IMR-90 (cell line): Measurements from ENCODE around the gene SPHK2. TPM values are rescaled to one million over a fixed set of nuclear protein-coding genes. Genes with fewer than 3 reads are reported as not detected.
A peak's percentile ranks its signal among the peaks of the same experiment; 100 is the strongest.

ENCODE experiments used
- ATAC-seq: fragments of 200-7000 bp; cut with Tn5 transposase; 2 replicates; pipeline ENCODE4 v1.9.1; 2020; ENCODE audit warnings: low read depth, mild to moderate bottlenecking, moderate library complexity
- BruUV-seq: library from RNA; stranded (reverse); fragments of 400-500 nt; replicated peaks from 2 replicates; lab custom pipeline; 2021; lab: Mats Ljungman, UMichigan
- CTCF ChIA-PET: fragments of 300-600 bp; formaldehyde crosslinking; extraction: SDS; loops from one replicate; lab custom pipeline; 2021; ENCODE audit warnings: antibody characterized with exemption; lab: Yijun Ruan, JAX
- POLR2A ChIA-PET: fragments of 300-600 bp; sonication (Branson Sonifier 250); formaldehyde crosslinking; loops from one replicate; lab custom pipeline; 2022; ENCODE audit warnings: antibody characterized with exemption; ENCODE audit not compliant: unreplicated experiment; lab: Charles Lee
- DNase-seq: peaks from one replicate; pipeline ENCODE4 v3.0.0; 2013
- H2AFZ ChIP-seq: replicated peaks from 2 replicates; pipeline ENCODE3; 2013; ENCODE audit warnings: low read length, mild to moderate bottlenecking; ENCODE audit not compliant: poor library complexity
- H2AK5ac ChIP-seq: 2 replicates; pipeline ENCODE4 v1.6.1; 2013; ENCODE audit warnings: low read depth, low read length, inconsistent platforms
- H2AK9ac ChIP-seq: replicated peaks from 2 replicates; pipeline ENCODE3; 2013; ENCODE audit warnings: mild to moderate bottlenecking, low read depth, low read length, moderate library complexity; ENCODE audit not compliant: poor library complexity
- H2BK120ac ChIP-seq: 2 replicates; pipeline ENCODE4 v1.6.1; 2013; ENCODE audit warnings: low read depth, low read length, inconsistent platforms
- H2BK15ac ChIP-seq: 3 replicates; pipeline ENCODE4 v1.6.1; 2013; ENCODE audit warnings: low read depth, low read length, inconsistent platforms
- H2BK20ac ChIP-seq: 2 replicates; pipeline ENCODE4 v1.6.1; 2013; ENCODE audit warnings: low read depth, mild to moderate bottlenecking, inconsistent platforms, low read length, moderate library complexity
- H2BK5ac ChIP-seq: 2 replicates; pipeline ENCODE4 v1.6.1; 2013; ENCODE audit warnings: mild to moderate bottlenecking, low read depth, low read length, inconsistent platforms; ENCODE audit not compliant: poor library complexity, severe bottlenecking
- H3K14ac ChIP-seq: replicated peaks from 2 replicates; pipeline ENCODE4 v1.6.1; 2013; ENCODE audit warnings: low read depth, low read length, inconsistent platforms
- H3K18ac ChIP-seq: 2 replicates; pipeline ENCODE4 v1.6.1; 2013; ENCODE audit warnings: low read depth, low read length, control low read depth
- H3K23ac ChIP-seq: 2 replicates; pipeline ENCODE4 v1.6.1; 2013; ENCODE audit warnings: low read depth, low read length, inconsistent platforms
- H3K27ac ChIP-seq: 2 replicates; pipeline ENCODE4 v1.5.1; 2013; ENCODE audit warnings: mild to moderate bottlenecking, control low read depth, low read length; ENCODE audit not compliant: insufficient read depth
- H3K27me3 ChIP-seq: 2 replicates; pipeline ENCODE4 v1.6.1; 2013; ENCODE audit warnings: low read length; ENCODE audit not compliant: control insufficient read depth, insufficient read depth
- H3K36me3 ChIP-seq: 2 replicates; pipeline ENCODE4 v1.6.1; 2013; ENCODE audit warnings: low read length, mixed read lengths; ENCODE audit not compliant: control insufficient read depth, insufficient read depth
- H3K4ac ChIP-seq: 2 replicates; pipeline ENCODE4 v1.6.1; 2013; ENCODE audit warnings: low read depth, low read length, inconsistent platforms
- H3K4me1 ChIP-seq: 2 replicates; pipeline ENCODE4 v1.6.1; 2013; ENCODE audit warnings: low read length, mixed read lengths; ENCODE audit not compliant: control insufficient read depth, insufficient read depth
- H3K4me2 ChIP-seq: 2 replicates; pipeline ENCODE4 v1.6.1; 2013; ENCODE audit warnings: low read depth, mild to moderate bottlenecking, control low read depth, low read length, moderate library complexity
- H3K4me3 ChIP-seq: 2 replicates; pipeline ENCODE4 v1.5.1; 2013; ENCODE audit warnings: low read depth, mild to moderate bottlenecking, control low read depth, low read length, moderate library complexity; ENCODE audit not compliant: insufficient read depth
- H3K56ac ChIP-seq: 2 replicates; pipeline ENCODE4 v1.6.1; 2013; ENCODE audit warnings: low read length, inconsistent platforms; ENCODE audit not compliant: insufficient read depth; ENCODE audit errors: extremely low read depth
- H3K79me1 ChIP-seq, 2 experiments: 2 replicates each; pipeline ENCODE4 v1.6.1; 2013; ENCODE audit warnings: low read length in 2 of 2, inconsistent platforms in 1 of 2, low read depth in 1 of 2
- H3K9ac ChIP-seq: 2 replicates; pipeline ENCODE4 v1.6.1; 2013; ENCODE audit warnings: low read depth, low read length, control low read depth
- H3K9me1 ChIP-seq: 2 replicates; pipeline ENCODE4 v1.6.1; 2013; ENCODE audit warnings: low read length, inconsistent platforms; ENCODE audit not compliant: insufficient read depth
- H3K9me3 ChIP-seq: 2 replicates; pipeline ENCODE4 v1.6.1; 2013; ENCODE audit warnings: low read length; ENCODE audit not compliant: control insufficient read depth, insufficient read depth
- H4K20me1 ChIP-seq: 2 replicates; pipeline ENCODE4 v1.6.1; 2013; ENCODE audit warnings: low read length, inconsistent platforms; ENCODE audit not compliant: insufficient read depth
- H4K5ac ChIP-seq: 2 replicates; pipeline ENCODE4 v1.6.1; 2013; ENCODE audit warnings: mild to moderate bottlenecking, low read depth, low read length, control low read depth
- H4K8ac ChIP-seq, 2 experiments: 2 replicates each; pipeline ENCODE4 v1.6.1; 2013; ENCODE audit warnings: low read depth in 2 of 2, low read length in 2 of 2, control low read depth in 1 of 2, inconsistent platforms in 1 of 2
- H4K91ac ChIP-seq: 2 replicates; pipeline ENCODE4 v1.6.1; 2013; ENCODE audit warnings: low read depth, low read length, inconsistent platforms; ENCODE audit not compliant: insufficient read depth
- CTCF ChIP-seq: conservative IDR thresholded peaks from 2 replicates; pipeline ENCODE4 v1.5.1; 2012; ENCODE audit warnings: mild to moderate bottlenecking, low read depth, low read length, improper control_type of control experiment
- ELK1 ChIP-seq: fragments of 150-350 bp; IDR thresholded peaks from 2 replicates; pipeline ENCODE4 v1.6.1; 2016; ENCODE audit warnings: low read depth, mild to moderate bottlenecking, low read length, moderate library complexity, borderline replicate concordance
- NFE2L2 ChIP-seq: fragments of 150-350 bp; IDR thresholded peaks from 2 replicates; pipeline ENCODE4 v1.6.1; 2016; ENCODE audit warnings: low read depth, mild to moderate bottlenecking, low read length
- RAD21 ChIP-seq: IDR thresholded peaks from 2 replicates; pipeline ENCODE4 v1.6.1; 2012; ENCODE audit warnings: low read length, improper control_type of control experiment
- RFX5 ChIP-seq: IDR thresholded peaks from 2 replicates; pipeline ENCODE4 v1.8.0; 2012; ENCODE audit warnings: low read depth, mild to moderate bottlenecking, low read length, moderate library complexity
- WGBS, 2 experiments: methylation state at CpG; one replicate each; pipeline versions ENCODE4 v1.1.5 to v1.1.7; 2013; ENCODE audit warnings: missing lambda C conversion rate in 2 of 2; ENCODE audit not compliant: insufficient read length in 1 of 2; ENCODE audit errors: extremely low coverage in 2 of 2; 5-methylcytosine and 5-hydroxymethylcytosine counted together
- dilution Hi-C: fragments of 300-500 bp; cut with HindIII; formaldehyde crosslinking; loops from one replicate; pipeline ENCODE4 v1.14.3; 2018; ENCODE audit warnings: low sequenced_read_pairs; ENCODE audit not compliant: unreplicated experiment
- in situ Hi-C: fragments of 300-500 bp; cut with MboI; formaldehyde crosslinking; loops from 3 replicates; pipeline ENCODE4 v1.14.3; 2019; ENCODE audit warnings: low sequenced_read_pairs, inconsistent platforms, mixed read lengths
- intact Hi-C: fragments of 100-400 bp; cut with micrococcal nuclease; formaldehyde crosslinking; loops from 2 replicates; pipeline ENCODE4 v1.10.0; 2022
- polyA plus RNA-seq, 3 experiments: library from polyadenylated mRNA; depleted of rRNA; stranded (reverse); fragments of >200 nt; gene quantifications; 2 replicates each; pipeline ENCODE4 v1.2.3, GENCODE V29; 2012; ENCODE audit warnings: low replicate concordance in 1 of 3
- total RNA-seq: library from RNA; depleted of rRNA; stranded (reverse); fragments of >200 nt; gene quantifications from 2 replicates; pipeline ENCODE4 v1.2.3, GENCODE V29; 2012

The SPHK2 gene
- total and polyA plus RNA-seq, 2 of the 4 experiments (the other 2 are of a cell fraction): 1.6 to 9.9 TPM

- no peak for DNase-seq
- peaks cover 3% of the 10 kb centered on the region for H3K4me1 ChIP-seq
- H4K5ac ChIP-seq: no peak overlapping the region
- no peak overlapping the region for H3K9ac ChIP-seq
- no peak overlapping the region for H4K91ac ChIP-seq
- H2BK120ac ChIP-seq: no peak overlapping the region
- TF ChIP-seq RFX5 (no peak), RAD21 (no peak), CTCF (no peak), NFE2L2 (no peak), ELK1 (no peak)
- peaks cover 3% of the 10 kb centered on the region; the same call in 1 of the 2 replicates for H3K9me3 ChIP-seq
- H2BK20ac ChIP-seq: no peak overlapping the region
- no peak overlapping the region for H3K4ac ChIP-seq
- 40% methylated on average over 2 of the region's 11 CpGs; no CpG with 5 or more reads in 1 of the 2 experiments for WGBS, 2 experiments
- H2BK15ac ChIP-seq: no peak overlapping the region
- no peak overlapping the region for H2AK5ac ChIP-seq
- ATAC-seq: no peak
- no peak overlapping the region for H3K56ac ChIP-seq
- no peak overlapping the region for H3K14ac ChIP-seq
- CTCF ChIA-PET: no interaction called here
- peaks cover 3% of the 10 kb centered on the region for H3K9me1 ChIP-seq
- H2BK5ac ChIP-seq: no peak overlapping the region
- H3K4me2 ChIP-seq: no peak overlapping the region
- POLR2A ChIA-PET: no interaction called here
- H4K20me1 ChIP-seq: no peaks in the 10 kb centered on the region
- no peak overlapping the region for H3K18ac ChIP-seq
- H3K23ac ChIP-seq: no peak overlapping the region
- no peak overlapping the region for H3K27ac ChIP-seq
- H3K79me1 ChIP-seq: no peaks in the 10 kb centered on the region
- H3K27me3 ChIP-seq: peaks cover 4% of the 10 kb centered on the region; the same call in 1 of the 2 replicates
- H4K8ac ChIP-seq: no peak overlapping the region
- no peak overlapping the region for H3K4me3 ChIP-seq
- peak overlapping the region; percentile 24 for H2AFZ ChIP-seq
- dilution Hi-C loops (no loop called here), intact Hi-C loops (no loop called here), in situ Hi-C loops (no loop called here)
- no peaks in the 10 kb centered on the region for H3K36me3 ChIP-seq
- peak overlapping the region; percentile 39 for H2AK9ac ChIP-seq
- BruUV-seq: no TSS peak
These were observed 35.2 kb downstream of the SPHK2 start for GRCh38 chr19:48654299-48655059.
